GM19467 (cell line): ENCODE measurements around the gene UBL4A.

Source experiments
- ATAC-seq: cut with Tn5 transposase; IDR thresholded peaks from one replicate; pipeline ENCODE4 v1.9.1; 2021; ENCODE audit warnings: mild to moderate bottlenecking, moderate library complexity; ENCODE audit not compliant: unreplicated experiment

UBL4A gene

DNA sequence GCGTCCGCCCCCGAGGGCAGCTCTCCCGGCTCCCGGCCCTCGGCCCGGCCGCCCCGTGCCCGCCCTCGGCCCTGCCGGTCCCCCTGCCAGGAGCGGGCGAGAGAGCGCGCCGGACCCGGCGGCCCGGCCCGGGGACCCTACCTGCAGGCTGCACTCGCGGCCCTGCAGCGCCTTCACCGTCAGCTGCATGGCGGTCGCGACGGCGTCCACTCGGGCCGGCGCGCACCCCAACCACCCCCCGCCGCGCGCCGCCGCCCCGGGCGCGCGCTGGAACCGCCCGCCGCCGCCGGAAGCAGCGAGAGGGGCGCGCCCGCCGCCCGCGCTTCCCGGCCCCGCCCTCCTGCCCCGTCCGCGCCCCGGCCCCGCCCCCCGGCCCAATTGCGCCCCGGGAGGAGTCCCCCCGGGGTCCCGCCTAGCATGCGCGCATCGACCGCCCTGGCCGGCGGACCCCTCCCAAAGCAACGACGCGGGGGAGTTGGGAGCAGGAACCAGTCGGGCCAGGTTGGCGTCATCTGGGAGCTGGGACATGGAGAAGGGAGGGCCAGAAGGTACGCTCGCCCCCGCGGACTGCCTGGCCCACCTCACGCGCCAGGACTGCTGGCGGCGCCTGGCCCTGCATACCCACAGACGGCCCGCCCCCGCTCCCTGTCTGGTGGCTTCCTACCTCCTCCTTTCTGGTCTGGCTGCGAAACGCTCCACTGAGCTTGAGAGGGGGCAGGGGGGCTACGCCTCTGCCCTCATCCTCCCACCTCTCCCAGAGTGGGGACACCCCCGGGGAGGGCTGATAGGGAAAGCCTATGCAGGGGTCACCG lies at the start of gene UBL4A:
Gene UBL4A, minus strand, starts transcription at position 220 of the 812 bp plus-strand sequence. Its CDS starts 31 bp downstream, at position 189.
- no peak for ATAC-seq

DNA sequence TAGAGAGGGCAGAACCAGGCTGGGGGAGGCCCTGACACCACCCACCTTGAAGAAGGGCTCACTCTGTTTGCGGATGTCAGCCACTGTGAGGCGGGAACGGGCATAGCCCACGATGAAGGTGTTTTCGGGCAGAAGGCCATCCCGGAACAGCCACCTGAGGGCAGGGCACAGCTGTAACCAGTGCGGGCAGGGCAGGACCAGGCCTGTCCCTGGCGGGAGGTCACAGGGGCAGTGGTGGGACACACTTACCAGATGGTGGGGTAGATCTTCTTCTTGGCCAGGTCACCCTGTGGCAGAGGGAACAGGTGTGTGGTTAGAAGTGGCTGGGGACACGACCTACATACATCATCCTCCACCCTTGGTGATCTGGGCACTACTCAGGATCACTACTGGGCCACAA lies 49.5 kb upstream of the UBL4A start:
- ATAC-seq: no peak

DNA sequence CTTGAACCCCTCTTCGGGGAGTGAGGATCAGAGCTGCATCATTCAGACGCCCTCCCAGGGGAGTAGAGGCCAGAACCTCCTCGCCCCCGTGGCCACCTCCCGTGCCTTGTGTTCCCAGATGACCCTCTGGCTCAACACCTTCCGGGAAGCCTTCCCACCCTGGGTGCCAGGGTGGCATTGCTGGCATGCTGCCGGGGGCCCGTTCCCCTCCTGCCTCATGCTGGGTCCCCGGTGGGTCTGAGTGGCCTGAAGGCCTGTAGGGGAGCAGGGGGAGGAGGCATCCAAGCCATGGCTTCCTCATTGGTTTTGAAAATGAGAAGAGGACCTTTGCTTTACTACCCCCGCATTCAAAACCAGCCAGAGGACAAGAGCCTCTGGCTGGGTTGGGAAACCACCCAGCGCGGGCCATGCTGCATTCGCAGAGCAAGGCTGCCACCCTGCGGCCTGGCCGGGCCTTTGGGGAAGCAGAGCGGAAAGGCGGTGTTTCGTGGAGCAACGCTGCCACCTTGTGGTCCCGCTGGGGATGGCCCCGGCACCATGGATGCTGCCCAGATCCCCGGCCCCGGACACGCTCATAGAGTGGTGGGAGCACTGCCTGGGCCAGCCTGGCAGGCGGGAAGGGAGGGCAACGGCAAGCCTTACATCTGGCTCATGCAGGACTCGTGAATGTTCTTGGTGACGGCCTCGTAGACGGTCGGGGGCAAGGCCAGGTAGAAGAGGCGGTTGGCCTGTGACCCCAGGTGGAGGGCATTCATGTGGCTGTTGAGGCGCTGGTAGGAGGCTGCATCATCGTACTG lies 48.3 kb upstream of the UBL4A start:
- ATAC-seq: peak; percentile 83

DNA sequence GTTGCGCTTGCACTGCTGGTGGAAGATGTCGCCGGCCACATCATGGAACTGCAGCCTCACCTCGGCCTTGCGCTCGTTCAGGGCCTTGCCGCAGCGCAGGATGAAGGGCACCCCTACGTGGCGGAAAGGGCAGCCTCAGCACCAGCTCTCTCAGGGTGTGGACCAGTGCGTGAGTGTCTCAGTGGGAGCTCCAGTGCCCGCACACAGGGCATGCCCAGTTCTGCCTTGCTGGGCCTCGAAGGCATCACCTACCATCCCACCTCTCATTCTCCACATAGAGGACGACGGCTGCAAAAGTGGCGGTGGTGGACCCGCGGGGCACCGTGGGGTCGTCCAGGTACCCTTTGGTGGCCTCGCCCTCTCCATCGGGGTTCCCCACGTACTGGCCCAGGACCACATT lies 46.3 kb upstream of the UBL4A start:
- no peak for ATAC-seq

DNA sequence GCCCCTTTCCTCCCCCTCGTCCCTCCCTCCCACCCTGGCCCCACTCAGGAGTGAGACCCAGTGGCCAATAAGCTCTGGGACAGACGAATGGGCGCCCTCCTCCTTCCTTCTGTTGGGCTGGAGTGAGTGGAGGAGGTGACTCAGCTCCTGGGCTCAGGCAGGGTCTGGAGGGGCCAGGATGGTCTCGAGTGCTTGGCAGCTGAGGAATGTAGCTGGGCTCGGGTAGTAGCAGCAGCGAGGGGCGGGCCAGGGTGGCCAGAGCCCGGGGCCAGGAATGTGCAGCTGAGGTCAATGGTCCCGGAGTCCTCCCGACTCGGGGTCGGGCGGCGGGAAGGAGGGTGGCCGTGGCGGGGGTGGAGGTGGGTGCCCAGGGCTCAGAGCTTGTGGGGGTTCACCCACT lies 45.2 kb upstream of the UBL4A start:
- ATAC-seq: no peak

DNA sequence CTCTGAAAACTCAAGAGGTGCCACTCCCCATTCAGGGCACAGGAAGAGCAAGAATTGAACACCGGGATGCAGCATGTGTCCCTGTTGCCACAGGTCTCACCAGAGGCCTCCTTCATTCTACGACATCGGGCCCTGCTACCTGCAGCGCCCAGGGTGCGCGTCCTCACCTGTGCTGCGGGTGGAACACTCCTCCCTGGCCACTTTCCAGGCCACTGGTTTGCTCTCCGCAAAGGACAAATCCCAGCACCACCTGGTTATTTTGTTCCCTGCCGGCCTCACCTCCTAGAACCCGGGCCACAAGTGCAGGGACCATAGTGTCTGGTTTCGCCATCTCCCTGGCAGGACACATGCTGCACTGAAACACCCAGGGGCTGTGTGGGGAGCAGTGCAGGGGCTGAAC lies 43.9 kb upstream of the UBL4A start:
- no peak for ATAC-seq

DNA sequence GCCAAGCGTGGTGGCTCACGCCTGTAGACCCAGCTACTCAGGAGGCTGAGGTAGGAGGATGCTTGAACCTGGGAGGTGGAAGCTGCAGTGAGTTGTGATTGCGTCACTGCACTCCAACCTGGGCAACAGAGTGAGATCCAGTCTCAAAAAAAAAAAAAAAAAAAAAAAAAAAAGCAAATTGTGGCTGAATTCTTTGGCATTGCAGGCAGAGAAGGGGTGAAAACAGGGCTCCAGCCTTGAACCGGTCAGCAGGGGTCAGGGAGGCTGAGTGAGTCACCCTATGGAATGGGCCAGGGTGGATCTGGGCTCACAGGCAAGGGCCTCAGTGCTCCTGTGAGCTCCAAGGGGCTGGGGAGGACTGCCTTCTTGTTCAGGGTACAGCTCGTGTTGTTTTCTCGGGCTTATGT lies 42.8 kb upstream of the UBL4A start:
- ATAC-seq: no peak

DNA sequence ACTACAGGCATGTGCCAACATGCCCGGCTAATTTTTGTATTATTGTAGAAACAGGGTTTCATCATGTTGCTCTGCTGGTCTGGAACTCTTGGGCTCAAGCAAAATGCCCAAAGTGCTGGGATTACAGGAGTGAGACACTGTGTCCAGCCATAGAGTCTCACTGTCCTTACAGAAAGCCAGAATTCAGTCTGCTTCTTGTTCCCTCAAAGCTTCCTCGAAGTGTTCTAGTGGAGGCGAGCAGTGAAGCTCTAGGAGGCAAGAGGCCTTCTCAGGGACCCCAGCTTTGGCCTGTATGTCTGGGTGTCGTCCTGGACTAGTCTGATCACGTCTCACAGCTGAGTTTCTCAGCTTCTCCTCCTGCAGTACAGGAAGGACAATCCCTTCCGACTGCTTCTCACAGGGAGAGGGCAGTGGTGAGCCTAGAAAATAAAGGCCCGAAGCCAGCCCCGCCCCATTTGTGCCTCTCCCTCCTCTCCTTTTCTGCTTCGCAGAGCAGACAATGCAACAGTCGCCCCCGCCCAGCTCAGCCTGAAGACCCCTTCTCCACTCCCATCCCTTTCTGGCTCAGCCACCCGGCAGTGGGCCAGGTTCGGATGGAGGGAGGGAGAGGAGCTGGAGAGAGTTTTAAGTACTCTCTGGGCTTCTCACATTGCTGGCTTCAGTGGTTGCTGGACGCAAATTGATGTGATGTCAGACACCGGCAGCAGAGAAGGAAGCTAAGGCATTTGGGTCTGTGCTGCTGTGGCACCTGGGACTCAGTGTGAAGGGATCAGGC lies 40.7 kb upstream of the UBL4A start:
- ATAC-seq: no peak

DNA sequence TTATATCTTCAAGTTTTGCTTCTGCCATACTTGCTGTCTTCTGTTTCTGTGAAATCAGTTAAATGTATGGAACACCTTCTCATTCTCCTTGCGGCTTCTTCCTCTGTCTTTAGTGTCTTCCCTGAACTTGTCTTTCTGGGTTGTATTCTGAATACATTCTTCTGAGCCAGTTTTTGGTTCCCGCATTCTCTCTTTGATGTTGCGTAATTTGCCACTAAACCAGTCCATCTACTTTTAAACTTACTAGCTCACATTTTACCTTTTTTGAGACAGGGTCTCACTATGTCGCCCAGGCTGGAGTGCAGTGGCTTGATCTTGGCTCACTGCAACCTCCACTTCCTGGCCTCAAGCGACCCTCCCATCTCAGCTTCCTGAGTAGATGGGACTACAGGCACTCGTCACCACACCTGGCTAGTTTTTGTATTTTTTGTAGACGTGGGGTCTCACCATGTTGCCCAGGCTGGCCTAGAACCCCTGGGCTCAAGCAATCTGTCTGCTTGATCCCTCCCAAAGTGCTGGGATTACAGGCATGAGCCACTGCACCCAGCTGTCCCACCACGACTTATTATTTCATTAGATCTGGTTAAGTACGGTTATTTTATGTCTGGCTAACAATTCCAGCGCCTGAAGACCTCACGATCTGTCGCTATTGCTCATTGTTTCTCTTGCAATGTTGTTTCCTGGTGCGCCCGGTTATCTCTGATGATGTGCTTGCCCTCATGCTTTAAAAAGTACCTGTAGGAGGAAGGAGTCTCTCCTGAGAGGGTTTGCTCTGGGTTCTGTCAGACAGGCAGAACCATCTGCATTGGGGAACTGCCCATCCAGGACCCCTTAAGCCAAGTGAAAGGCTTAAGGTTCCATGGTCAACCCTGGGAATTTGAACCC lies 39.4 kb upstream of the UBL4A start:
- ATAC-seq: no peak

DNA sequence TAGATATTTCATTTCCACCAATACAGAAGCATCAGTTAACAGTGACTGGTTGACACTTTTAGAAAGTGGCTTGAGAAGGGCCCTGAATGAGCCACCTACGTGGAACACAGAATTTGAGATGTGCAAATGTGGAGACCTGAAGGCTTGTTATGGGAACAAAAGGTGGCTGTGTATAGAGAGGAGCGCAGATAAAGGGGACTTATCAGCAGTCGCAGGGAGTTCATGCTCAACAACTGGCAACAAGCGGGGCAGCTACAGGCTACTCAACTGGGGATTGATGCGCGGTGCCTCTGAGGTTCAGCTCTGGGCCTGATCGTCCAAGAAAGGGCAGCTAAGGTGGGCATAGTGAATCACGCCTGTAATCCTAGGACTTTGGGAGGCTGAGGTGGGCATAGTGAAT lies 33.0 kb upstream of the UBL4A start:
- ATAC-seq: no peak

DNA sequence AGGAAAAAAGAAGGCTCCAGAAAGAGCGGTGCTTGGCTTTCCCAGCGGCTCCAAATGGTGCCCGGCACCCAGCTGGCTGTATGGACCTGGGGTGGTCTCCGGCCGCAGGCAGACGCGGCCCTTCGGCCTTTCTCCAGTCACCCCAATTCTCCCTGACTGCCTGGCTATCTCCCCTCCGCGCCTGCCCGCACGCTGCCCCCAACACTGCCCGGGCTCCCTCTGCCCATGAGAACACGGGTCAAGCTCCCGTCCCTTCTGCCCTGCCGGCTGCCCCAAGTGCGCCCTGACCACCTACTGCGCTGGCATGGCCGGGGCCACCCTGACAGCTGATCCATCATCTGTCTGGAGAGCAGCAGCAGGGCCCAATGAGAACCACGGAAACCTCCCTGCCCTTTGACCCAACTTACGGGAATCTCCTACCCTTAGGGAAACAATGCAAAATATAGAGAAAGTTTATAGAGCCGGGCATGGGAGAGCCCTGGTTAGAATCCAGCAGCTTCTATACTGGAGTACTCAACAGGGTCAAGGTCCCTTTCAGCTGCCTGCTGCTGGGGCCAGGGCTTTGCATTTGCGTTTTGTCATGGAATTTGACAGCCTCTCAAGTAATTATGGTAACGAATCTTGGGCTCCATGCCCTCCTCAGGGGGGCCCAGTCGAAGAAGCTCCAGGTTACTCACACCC lies 30.8 kb upstream of the UBL4A start:
- no peak for ATAC-seq

DNA sequence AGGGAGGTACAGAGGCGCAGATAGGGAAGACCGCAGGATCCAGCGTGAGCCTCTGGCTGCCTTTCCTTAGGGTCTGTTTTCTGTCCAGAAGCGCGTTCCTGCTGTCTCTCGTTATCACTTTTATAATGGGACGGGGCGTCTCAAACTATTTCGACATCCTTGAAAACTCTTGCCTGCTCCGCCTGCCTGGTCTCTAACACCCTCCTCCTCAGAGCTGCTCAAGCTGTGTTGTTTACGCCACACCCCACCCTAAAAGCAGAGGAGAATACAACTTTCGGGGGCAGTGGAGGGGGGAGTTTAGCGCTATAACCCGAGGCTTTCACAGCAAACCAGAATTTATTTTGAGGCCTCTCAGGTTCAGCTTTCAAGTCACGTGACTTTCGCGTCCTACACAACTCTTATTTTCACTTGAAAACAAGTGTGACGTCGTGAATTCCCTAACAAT lies 30.3 kb upstream of the UBL4A start:
- no peak for ATAC-seq

DNA sequence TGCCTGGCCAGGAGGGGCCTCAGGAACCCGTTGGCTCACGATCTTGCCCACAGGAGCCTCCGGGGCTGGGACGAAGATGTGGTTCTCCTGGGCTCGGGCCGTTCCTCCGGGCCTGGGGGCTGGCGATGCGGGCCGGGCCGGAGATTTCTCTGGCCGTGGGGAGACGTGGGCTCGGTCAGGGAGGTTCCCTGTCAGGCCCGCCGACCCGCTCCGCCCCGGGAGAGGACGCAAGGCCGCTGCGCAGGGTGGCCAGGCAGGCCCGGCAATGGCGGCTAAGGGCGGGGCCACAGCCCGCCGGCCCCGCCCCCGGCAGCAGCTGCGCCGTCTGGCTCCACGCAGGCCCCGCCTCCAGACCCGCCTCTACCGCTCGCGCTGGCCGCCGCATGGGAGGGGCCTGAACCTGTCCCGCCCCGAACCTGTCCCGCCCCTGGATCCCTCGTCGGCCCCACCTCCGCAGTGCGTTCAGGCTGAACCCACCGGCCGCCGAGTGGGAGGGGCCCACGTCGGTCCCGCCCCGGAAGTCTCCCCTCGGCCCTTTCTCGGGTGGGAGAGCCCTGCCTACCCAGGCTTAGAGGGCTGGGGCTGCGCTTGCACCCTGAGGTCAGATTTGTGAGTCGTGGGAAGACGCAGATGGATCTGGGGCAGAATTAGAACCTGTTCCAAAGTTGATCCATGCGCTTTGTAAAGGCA lies 29.7 kb upstream of the UBL4A start, which contains the start of gene FAM3A:
Gene FAM3A, minus strand, starts transcription at position 267 of the 690 bp plus-strand sequence. CDS start 460 bp downstream, outside the sequence.
- peak; percentile 87 for ATAC-seq

DNA sequence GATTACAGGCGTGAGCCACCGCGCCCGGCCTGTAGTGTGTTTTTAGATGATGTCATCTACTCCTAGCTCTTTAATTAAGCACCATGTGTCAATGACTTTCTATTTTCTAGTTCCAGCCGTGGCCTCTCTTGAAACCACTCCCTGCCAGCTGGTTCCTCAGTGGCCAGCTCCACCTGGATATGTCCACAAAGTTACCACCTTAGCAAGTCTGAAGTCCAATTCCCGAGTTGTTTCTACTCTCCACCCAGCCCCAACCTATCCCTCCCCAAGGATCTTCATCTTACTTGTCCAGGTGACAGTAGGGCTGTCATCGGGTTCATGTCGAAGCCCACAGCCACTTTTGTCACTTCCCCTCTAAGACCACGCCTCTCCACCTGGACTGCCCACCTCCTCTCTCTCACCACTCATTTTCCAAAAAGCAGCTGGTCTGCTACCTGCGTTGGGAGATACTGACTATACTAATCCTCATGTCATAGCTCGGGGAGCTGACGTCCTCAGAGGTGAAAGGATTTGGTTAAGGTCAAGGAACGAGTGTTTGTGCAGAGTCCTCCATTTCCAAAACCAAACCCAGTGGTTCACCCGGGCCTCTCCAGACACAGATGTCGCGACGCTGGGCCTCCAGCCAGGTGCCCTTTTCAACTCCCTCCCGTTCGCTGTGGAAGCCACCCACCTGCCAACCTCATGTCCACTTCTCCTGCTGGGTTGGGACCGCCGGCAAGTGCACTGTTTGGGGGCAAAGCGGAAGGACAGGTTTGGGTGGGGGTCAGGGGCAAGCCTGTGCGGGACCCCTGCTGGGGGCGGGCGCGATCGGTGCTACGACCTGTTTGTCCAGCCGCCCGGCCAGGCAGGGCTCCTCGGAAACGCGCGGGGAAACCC lies 28.9 kb upstream of the UBL4A start:
- ATAC-seq: no peak

DNA sequence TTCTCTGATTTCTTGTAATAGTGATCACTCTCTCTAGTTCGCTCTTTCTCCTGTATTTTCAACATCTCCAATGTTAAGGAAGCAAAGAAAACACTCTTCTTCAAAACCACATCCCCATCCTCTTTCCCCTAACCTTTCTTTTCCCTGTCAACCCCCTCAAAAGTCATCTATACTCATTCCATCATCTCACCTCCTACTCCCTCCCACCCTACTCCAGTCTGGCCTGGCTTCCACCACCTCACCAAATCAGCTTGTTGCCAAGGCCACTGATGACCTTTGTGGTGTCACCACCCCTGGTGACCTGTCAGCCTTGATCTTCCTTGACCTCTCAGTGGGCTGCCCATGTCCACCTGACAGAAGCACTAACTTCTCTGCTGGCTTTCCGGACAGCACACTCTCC lies 27.3 kb upstream of the UBL4A start:
- ATAC-seq: no peak

DNA sequence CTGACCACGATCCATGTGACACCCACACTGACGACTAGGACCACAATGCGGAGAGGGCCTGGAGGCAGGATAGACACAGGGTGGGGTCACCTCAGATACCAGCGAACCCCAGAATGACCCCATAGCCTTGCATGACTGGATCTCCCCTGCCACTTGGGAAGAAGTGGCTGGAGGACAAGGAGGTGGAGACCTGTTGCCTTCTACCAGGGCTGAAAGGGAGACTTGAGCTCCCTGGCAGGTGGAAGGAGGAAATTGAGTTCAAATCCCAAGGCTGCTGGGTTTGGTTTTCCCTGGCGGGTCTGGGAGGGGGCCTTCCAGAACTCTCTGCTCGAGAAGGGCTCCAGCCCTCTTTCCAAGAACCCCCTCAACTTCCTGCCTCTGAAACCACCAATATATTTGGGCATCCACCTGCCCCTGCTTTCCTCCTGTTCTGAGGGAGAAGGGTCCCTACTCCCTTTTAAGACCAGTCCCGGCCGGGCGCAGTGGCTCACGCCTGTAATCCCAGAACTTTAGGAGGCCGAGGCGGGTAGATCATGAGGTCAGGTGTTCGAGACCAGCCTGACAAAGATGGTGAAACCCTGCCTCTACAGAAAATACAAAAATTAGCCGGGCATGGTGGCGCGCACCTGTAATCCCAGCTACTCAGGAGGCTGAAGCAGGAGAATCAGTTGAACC lies 26.6 kb upstream of the UBL4A start:
- ATAC-seq: no peak

DNA sequence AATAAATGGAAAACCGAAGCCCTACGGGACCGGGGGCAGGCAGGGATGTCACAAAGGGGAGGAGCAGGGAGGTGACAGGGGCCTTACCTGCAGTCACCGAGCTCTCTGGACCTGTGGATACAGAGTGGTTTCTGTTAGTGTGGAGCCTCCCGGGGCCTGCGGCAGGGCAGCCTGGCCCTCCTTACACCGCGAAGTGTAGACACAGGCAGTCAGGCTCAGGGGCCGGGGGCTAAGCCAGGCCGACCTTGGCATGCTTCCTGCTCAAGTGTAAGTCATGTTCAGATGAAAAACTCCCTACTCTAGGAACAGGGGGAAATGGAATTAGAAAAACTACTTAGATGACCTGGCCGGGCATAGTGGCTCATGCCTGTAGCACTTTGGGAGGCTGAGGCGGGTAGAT lies 25.3 kb upstream of the UBL4A start:
- ATAC-seq: no peak

DNA sequence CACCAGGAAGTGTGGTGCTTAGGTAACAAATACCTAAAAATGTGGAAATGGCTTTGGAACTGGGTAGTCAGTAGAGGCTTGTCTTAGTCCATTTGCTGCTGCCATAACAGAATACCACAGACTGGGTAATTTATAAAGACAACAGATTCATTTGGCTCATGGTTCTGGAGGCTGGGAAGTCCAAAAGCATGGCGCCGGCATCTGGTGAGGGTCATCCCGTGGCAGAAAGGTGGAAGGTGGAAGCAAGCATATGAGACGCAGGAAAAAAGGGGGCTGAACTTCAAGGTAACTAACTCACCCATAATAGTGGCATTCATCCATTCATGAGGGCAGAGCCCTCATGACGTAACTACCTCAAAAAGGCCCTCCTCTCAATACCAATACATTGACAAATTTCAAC lies 23.0 kb upstream of the UBL4A start:
- no peak for ATAC-seq
